Astrocyte (in vitro differentiated cells and primary cell): ENCODE results near the gene KDM2B. TPM values are rescaled to one million over a fixed set of nuclear protein-coding genes. Genes with fewer than 3 reads are reported as not detected.

Experiments used
- DNase-seq: peaks from one replicate; pipeline ENCODE4 v3.0.0-alpha.2; 2010; ENCODE audit warnings: low read depth
- FAIRE-seq: peaks from 2 replicates; lab custom pipeline; 2011; peaks lifted over from hg19 to GRCh38; lab: Jason Lieb, UNC
- H2AFZ ChIP-seq: 2 replicates; pipeline ENCODE4 v1.6.0; 2012; ENCODE audit warnings: low read depth, low read length, inconsistent platforms
- H3K27ac ChIP-seq: 2 replicates; pipeline ENCODE4 v1.5.1; 2011; ENCODE audit warnings: low read depth, low read length, inconsistent platforms
- H3K27me3 ChIP-seq: 2 replicates; pipeline ENCODE4 v1.6.0; 2011; ENCODE audit warnings: low read length, inconsistent platforms; ENCODE audit not compliant: insufficient read depth
- H3K36me3 ChIP-seq: 2 replicates; pipeline ENCODE4 v1.5.1; 2011; ENCODE audit warnings: low read length, inconsistent platforms; ENCODE audit not compliant: insufficient read depth
- H3K4me1 ChIP-seq: 2 replicates; pipeline ENCODE4 v1.5.1; 2011; ENCODE audit warnings: low read length, inconsistent platforms; ENCODE audit not compliant: insufficient read depth
- H3K4me2 ChIP-seq: 2 replicates; pipeline ENCODE4 v1.6.0; 2012; ENCODE audit warnings: low read length, inconsistent platforms
- H3K4me3 ChIP-seq: 2 replicates; pipeline ENCODE4 v1.5.1; 2011; ENCODE audit warnings: low read depth, mild to moderate bottlenecking, low read length, inconsistent platforms; ENCODE audit not compliant: insufficient read depth
- H3K79me2 ChIP-seq: 2 replicates; pipeline ENCODE4 v1.6.0; 2012; ENCODE audit warnings: mild to moderate bottlenecking, low read length, inconsistent platforms; ENCODE audit not compliant: insufficient read depth
- H3K9ac ChIP-seq: 2 replicates; pipeline ENCODE4 v1.6.0; 2012; ENCODE audit warnings: mild to moderate bottlenecking, low read length, inconsistent platforms
- H3K9me3 ChIP-seq: 2 replicates; pipeline ENCODE4 v1.5.1; 2012; ENCODE audit warnings: low read depth, mild to moderate bottlenecking, low read length, inconsistent platforms; ENCODE audit not compliant: insufficient read depth
- H4K20me1 ChIP-seq: 2 replicates; pipeline ENCODE4 v1.6.0; 2012; ENCODE audit warnings: low read length, inconsistent platforms; ENCODE audit not compliant: insufficient read depth
- H3K27ac Mint-ChIP-seq: one replicate; pipeline ENCODE4 v1.8.0; 2021; ENCODE audit warnings: mild to moderate bottlenecking, mixed read lengths; ENCODE audit not compliant: unreplicated experiment
- H3K27me3 Mint-ChIP-seq: one replicate; pipeline ENCODE4 v1.8.0; 2021; ENCODE audit warnings: low read depth, mixed read lengths; ENCODE audit not compliant: unreplicated experiment
- H3K36me3 Mint-ChIP-seq: one replicate; pipeline ENCODE4 v1.8.0; 2021; ENCODE audit warnings: low read depth, mixed read lengths; ENCODE audit not compliant: unreplicated experiment
- H3K4me1 Mint-ChIP-seq: one replicate; pipeline ENCODE4 v1.8.0; 2021; ENCODE audit warnings: low read depth, mixed read lengths; ENCODE audit not compliant: unreplicated experiment
- H3K4me3 Mint-ChIP-seq: one replicate; pipeline ENCODE4 v1.8.0; 2021; ENCODE audit warnings: mild to moderate bottlenecking, moderate library complexity, mixed read lengths; ENCODE audit not compliant: unreplicated experiment
- H3K9me3 Mint-ChIP-seq: one replicate; pipeline ENCODE4 v1.8.0; 2021; ENCODE audit warnings: mild to moderate bottlenecking, mixed read lengths; ENCODE audit not compliant: unreplicated experiment
- CTCF ChIP-seq: IDR thresholded peaks from 2 replicates; pipeline ENCODE4 v1.5.1; 2011; ENCODE audit warnings: low read depth, mild to moderate bottlenecking, inconsistent platforms, low read length, moderate library complexity; ENCODE audit not compliant: insufficient read depth
- EZH2 ChIP-seq: IDR thresholded peaks from 2 replicates; pipeline ENCODE4 v1.6.1; 2012; ENCODE audit warnings: mild to moderate bottlenecking, low read length, inconsistent platforms; ENCODE audit not compliant: insufficient read depth
- total RNA-seq: library from RNA; stranded (reverse); gene quantifications from 2 replicates; pipeline ENCODE4 v1.2.1, GENCODE V29; 2021

KDM2B gene
- total RNA-seq, 1 donor from 2014 or later, result 23.4 TPM

GRCh38 chr12:121549075-121549474 lies 31.7 kb downstream of the KDM2B start:
- Mint-ChIP-seq H3K27ac (no peak overlapping the region), H3K36me3 (peaks cover 3% of the 10 kb centered on the region), H3K4me3 (no peak overlapping the region), H3K27me3 (no peaks in the 10 kb centered on the region), H3K4me1 (no peaks in the 10 kb centered on the region), H3K9me3 (no peaks in the 10 kb centered on the region)
- no peak overlapping the region for H3K4me2 ChIP-seq
- no peaks in the 10 kb centered on the region for H3K79me2 ChIP-seq
- H3K9ac ChIP-seq, result no peak overlapping the region
- DNase-seq (no peak), FAIRE-seq (no peak)
- H3K27ac ChIP-seq, result no peak overlapping the region
- H3K4me3 ChIP-seq, result no peak overlapping the region
- H3K36me3 ChIP-seq, result no peaks in the 10 kb centered on the region
- no peak for TF ChIP-seq CTCF
- TF ChIP-seq EZH2, result no peak
- no peaks in the 10 kb centered on the region for H3K27me3 ChIP-seq
- no peaks in the 10 kb centered on the region for H3K4me1 ChIP-seq
- no peak overlapping the region for H2AFZ ChIP-seq
- no peaks in the 10 kb centered on the region for H4K20me1 ChIP-seq
- H3K9me3 ChIP-seq, result no peaks in the 10 kb centered on the region

- Mint-ChIP-seq H3K9me3 (no peaks in the 10 kb centered on the region), H3K27me3 (no peaks in the 10 kb centered on the region), H3K36me3 (peaks cover 7% of the 10 kb centered on the region), H3K4me3 (no peak overlapping the region), H3K27ac (no peak overlapping the region), H3K4me1 (no peaks in the 10 kb centered on the region)
- Histone ChIP-seq H3K79me2 (no peaks in the 10 kb centered on the region), H3K4me3 (no peak overlapping the region), H3K4me1 (no peaks in the 10 kb centered on the region), H3K36me3 (no peaks in the 10 kb centered on the region), H3K27ac (no peak overlapping the region), H2AFZ (no peak overlapping the region), H3K4me2 (no peak overlapping the region), H3K9ac (no peak overlapping the region), H3K9me3 (no peaks in the 10 kb centered on the region), H3K27me3 (no peaks in the 10 kb centered on the region), H4K20me1 (no peaks in the 10 kb centered on the region)
- no peak for DNase-seq
- FAIRE-seq, result no peak
- TF ChIP-seq CTCF (no peak), EZH2 (no peak)
Measured at GRCh38 chr12:121545480-121545879, 35.3 kb downstream of the KDM2B start.

GRCh38 chr12:121543786-121544185 lies 37.0 kb downstream of the KDM2B start:
- Histone ChIP-seq H3K9ac (no peak overlapping the region), H3K27me3 (no peaks in the 10 kb centered on the region), H2AFZ (no peak overlapping the region), H3K4me1 (no peaks in the 10 kb centered on the region), H3K4me2 (no peak overlapping the region), H3K9me3 (no peaks in the 10 kb centered on the region), H3K36me3 (no peaks in the 10 kb centered on the region), H3K27ac (no peak overlapping the region), H4K20me1 (peaks cover 2% of the 10 kb centered on the region), H3K4me3 (no peak overlapping the region), H3K79me2 (no peaks in the 10 kb centered on the region)
- no peak overlapping the region for H3K4me3 Mint-ChIP-seq
- no peaks in the 10 kb centered on the region for H3K9me3 Mint-ChIP-seq
- no peak overlapping the region for H3K27ac Mint-ChIP-seq
- DNase-seq, result no peak
- peaks cover 4% of the 10 kb centered on the region for H3K27me3 Mint-ChIP-seq
- no peak for FAIRE-seq
- H3K4me1 Mint-ChIP-seq, result no peaks in the 10 kb centered on the region
- H3K36me3 Mint-ChIP-seq, result peaks cover 6% of the 10 kb centered on the region
- TF ChIP-seq CTCF (no peak), EZH2 (no peak)
